GM21528 (cell line): ENCODE measurements around the gene CCDC73.
"Not testable (repeated sequence)": the region's sequence is repeated elsewhere in the genome, so short reads cannot be mapped to it uniquely, and the experiment has no call there.

Source experiments
- ATAC-seq: cut with Tn5 transposase; IDR thresholded peaks from one replicate; pipeline ENCODE4 v1.9.1; 2021; ENCODE audit warnings: mild to moderate bottlenecking, moderate library complexity; ENCODE audit not compliant: unreplicated experiment, low FRiP score

Gene CCDC73

DNA sequence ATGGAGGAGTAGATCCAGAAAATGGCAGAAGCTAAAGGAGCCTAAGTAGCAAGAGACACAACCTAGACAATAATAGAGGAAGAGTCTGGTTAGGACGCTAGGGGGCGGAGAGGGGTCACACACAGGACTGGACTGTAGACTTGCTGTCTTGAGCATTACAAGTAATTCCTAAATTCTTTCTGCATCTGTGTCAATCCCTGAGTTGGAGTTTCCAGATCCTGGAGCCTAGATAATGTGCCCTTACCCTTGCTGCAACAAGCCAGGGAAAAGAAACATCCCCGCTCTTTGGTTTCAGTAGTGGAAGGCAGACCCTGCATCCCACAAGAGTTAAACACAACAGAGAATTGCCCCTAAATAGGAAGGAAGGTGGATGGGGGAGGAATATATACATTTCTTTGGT lies 14.9 kb upstream of the CCDC73 start:
- peak; percentile 92 for ATAC-seq

DNA sequence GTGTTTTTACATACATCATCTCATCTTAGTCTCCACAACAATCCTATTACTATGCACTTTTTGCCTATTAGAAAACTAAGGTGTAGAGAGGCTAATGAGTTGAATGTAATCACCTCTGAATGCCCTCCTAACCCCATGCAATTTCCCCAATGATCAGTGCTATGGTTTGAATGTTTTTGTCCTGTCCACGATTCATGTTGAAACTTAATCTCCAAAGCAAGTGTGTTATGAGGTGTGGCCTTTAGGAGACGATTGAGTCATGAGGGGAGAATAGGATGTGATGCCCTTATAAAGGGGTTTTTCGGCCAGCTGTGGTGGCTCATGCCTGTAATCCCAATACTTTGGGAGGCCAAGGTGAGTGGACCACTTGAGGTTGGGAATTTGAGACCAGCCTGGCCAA lies 2.0 kb upstream of the CCDC73 start:
- no peak for ATAC-seq

DNA sequence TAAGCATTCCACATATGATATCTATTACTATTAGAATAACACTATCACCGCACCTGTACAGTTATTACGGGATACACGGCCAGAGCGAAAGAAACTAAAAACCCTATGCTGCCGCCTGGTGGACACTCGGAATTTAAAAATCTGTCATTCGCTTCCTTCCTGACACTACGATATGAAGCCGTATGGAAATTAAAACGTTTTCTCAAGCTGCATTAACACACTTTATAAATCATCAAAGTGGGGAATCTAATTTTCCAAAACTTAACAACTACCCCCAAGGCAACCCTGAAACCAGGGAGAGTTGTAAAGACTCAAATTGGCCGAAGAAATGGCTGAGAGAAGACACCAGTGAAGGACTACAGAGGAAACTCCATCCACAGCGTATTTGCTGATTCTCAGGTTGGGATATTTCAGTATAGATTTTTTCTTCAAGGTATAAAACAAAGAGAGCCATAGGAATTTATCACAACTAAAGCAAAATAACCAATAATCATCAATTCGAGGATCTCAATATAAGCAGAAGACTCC lies 1.4 kb downstream of the CCDC73 start:
- peak; percentile 88 for ATAC-seq

DNA sequence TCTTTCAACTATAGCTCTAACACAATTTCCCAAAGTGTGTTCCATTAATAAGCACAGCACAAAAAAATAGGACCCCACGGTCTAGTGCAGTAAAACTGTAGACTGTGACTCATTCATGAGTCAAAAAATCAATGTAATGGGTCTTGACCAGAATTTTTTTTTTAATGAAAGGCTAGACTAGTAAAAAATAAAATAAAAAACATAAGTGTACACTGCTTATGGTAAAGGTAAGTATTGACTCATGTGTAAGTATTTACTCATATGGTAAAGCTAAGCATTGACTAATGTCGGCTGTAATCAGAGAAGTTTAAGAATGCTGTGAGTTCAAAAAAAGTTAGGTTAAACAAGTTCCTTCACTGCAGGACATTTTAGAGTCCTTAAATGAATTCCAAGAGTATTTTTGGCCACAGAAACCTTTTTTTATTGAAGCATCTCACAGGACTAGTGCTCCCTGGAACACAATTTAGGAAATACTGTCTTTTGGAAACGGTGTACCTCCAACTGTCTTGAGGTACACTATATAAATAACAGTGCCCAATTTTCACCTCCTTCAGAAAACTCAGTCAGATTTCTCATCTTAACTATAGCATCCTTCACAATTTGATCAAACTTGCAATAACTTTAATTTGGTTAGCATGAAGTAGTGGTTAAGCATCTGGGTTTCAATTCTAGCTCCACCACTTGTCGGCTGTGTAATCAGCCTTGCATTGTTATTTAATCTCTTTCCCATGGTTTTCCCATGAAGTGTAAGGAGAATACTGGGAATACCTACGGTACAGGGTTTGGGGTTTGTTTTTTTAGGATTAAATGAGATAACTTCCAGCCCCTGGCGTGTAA lies 2.1 kb downstream of the CCDC73 start:
- ATAC-seq, result no peak

DNA sequence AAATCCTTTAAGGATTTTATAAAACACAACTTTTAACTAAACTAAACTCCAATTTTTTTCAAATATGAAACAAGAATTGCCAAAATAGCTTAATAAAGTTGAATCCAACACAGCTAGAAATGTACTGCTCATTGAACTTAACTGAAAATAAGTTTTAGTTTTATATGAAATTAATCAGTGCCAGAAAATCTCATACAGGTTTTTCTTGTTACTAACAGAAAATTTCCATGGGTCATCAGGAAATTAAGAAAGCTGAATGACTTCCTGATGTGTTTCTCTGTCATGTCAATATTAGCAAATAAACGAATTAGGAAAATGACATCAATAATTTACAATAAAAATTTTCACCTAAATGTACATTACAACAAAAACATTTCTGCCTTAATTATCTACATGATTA lies 3.5 kb downstream of the CCDC73 start:
- ATAC-seq, result no peak

DNA sequence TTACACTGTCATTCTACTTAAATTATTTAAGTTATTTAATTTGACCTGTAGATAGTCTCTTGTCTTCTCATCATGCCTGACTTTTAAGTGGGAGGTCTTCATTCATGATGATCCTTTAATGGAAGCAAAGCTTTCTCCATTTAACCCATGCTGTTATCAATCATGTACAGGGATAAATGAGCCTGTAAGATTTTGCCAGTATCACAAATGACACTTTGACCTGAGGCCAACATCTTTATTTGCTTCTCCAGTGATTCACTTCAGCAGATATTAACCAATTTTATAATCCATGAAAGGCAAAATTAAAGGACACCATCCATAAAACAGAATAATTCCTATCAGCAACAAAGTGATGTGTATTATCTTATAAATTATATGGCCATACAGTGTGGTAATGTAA lies 7.7 kb downstream of the CCDC73 start:
- ATAC-seq, result no peak

DNA sequence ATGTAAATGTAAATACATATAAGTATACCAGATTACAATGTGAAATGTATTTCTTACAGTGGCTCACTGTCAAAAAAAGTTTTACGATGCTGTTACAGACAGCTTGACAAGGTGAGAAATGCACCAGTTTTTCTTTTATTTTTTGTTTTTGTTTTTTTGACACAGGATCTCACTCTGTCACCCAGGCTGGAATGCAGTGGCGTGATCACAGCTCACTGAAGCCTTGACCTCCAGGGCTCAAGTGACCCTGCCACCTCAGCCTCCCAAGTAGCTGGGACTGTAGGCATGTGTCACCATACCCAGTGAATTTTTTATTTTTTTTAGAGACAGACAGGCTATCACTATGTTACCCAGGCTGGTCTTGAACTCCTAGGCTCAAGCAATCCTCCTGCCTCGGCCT lies 9.2 kb downstream of the CCDC73 start:
- no peak for ATAC-seq

DNA sequence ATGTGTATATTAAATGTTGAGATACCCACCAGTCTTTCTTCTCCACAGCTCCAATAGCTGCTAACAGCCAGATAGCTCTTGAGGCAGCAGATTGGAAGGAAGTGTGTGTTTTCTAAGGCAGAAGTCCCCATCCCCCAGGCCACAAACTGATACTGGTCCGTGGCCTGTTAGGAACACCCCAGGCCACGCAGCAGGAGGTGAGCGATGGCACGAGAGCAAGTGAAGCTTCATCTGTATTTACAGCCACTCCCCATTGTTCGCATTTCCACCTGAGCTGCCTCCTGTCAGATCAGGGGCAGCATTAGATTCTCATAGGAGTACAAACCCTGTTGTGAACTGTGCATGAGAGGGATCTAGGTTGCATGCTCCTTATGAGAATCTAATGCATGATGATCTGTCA lies 12.7 kb downstream of the CCDC73 start:
- ATAC-seq, result no peak

DNA sequence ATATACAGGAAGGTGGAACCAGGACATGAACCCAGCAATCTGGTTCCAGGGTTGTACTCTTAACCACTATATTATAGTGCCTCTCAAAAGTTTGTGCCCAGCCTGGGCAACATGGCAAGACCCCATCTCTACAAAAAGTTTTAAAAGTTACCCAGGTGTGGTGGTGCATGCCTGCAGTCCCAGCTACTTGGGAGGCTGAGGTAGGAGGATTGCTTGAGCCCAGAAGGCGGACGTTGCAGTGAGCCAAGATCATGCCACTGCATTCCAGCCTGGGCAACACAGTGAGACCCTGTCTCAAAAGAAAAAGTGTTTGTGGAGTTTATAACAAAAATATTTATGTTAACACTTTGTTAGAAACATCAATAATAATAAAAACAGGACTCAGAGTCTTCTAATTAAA lies 13.6 kb downstream of the CCDC73 start:
- not testable (repeated sequence) for ATAC-seq

DNA sequence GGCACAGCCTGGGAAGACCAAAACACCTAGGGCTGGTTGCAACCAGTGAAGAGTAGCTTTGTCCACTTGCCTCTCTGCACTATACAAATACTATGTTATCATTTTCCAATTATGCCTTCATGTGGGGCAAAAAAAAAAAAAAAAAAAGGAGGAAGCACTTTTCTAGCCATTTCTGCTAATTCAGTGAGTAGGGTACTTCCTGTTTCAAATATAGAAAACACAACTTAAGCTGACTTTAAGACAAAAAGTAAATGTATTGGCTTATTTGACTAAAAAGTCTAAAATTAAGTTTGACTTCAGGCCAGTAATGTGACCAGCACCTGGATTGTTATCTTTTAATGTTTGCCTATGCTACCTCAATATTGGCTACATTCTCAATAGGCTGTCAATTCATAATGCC lies 15.3 kb downstream of the CCDC73 start:
- ATAC-seq, result no peak

DNA sequence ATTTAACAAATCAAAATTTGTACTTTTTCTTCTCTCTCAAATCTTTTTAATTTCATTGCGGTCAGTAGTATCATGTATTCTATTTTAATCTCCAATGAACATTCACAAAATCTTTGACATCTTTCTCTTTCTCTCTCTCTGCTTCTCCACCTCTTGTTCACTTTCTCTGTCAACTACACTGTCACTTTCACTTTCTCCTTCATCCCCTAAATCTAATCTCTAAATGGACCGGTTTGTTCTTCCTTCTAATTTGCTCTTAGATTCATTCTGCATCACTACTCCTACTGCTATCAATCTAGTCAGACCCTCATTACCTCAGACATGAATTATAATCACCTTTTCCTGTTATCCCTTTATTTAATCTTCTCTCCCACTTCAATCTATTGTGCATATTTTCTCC lies 18.6 kb downstream of the CCDC73 start:
- no peak for ATAC-seq

DNA sequence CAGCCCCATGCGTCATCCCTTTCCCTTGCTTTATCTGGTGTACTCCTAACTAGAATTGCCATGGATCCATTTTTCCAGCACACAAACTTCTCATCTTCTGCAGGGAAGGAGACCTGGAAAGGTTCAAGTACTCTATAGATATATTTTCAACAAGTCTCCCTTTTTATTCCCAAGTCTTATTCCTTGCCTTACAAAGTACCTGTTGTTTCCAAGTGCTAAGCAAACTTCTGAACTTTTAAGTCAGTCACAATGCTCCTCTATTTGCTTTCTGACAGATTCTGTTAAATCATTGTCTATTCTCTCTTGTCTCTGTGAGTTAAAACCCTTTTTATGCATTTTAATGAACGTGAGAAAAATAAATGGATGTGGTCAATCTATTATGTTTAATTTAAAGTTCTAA lies 20.4 kb downstream of the CCDC73 start:
- ATAC-seq, result no peak

DNA sequence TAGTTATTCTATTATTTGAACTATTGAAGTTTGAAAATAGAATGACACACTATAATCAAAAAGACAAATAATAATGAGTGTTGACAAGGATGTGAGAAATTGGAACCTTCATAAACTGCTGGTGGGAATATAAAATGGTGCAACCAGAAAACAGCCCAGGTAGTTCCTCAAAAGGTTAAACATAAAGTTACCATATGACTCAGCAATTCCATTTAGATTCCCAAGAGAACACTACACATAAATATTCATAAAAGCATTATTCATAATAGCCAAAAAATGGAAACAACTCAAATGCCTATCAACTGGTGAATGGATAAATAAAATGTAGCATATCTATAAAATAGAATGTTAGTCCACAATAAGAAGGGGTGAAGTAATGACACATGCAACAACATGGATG lies 21.7 kb downstream of the CCDC73 start:
- no peak for ATAC-seq

DNA sequence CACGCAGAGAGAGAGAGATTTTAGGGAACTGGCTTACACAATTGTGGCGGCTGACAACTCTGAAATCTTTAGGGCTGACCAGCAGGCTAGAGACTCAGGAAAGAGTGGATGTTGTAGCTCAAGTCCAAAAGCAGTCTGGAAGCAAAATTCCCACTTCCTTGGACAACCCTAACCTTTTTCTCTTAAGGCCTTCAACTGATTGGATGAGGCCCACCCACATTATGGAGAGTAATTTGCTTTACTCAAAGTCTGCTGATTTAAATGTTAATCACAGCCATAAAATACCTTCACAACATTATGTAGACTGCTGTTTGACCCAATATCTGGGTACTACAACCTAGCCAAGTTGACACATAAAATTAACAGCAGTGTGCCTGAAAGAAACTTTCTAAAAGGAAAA lies 32.7 kb downstream of the CCDC73 start:
- not testable (repeated sequence) for ATAC-seq

DNA sequence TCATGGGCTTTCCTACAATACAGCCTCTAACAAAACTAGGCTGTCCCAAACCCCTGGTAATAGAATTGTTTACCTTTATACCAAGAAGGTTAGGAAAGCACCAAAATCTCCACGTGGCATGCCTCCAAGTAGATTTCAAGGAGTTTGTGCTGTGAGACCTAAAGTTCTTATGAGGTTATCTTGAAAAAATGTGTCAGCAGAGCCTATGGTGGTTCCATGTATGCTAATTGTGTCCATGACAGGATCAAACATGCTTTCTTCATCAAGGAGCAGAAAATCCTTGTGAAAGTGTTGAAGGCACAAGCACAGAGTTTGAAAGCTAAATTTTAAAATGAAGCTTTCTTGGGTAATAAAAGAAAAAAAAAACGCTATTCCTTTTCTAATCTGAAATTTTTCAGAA lies 36.2 kb downstream of the CCDC73 start:
- ATAC-seq, result no peak

DNA sequence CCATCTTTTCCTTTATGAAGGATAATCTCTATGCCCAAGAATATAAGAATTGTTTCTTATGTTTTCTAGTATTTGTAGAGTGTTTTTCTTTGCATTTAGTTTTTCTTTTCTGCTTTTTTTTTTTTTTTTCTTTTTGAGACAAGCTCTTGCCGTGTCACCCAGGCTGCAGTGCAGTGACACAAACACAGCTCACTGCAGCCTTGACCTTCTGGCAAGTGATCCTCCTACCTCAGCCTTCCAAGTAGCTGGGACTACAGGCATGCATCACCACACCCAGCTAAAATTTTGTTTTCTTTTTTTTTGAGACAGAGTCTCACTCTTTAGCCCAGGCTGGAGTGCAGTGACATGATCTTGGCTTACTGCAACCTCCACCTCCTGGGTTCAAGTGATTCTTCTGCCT lies 41.3 kb downstream of the CCDC73 start:
- ATAC-seq, result not testable (repeated sequence)

DNA sequence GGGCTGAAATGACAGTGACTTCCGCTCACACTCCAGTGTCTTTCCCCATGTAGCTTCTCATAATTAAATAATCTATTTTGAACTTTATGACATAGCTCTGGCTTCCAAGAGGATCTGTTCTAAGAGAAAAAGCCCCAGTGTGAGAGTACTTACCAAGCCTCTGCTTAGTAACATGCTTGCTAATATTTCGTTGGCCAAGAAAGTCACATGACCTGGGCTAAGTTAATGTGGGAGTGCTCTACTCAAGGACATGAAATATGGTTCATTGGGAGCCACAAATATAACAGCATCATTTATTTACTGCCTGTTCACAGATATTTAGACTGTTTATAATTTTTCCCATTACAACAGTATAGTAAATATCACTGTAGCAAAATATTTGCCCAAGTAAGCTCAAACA lies 42.5 kb downstream of the CCDC73 start:
- no peak for ATAC-seq

DNA sequence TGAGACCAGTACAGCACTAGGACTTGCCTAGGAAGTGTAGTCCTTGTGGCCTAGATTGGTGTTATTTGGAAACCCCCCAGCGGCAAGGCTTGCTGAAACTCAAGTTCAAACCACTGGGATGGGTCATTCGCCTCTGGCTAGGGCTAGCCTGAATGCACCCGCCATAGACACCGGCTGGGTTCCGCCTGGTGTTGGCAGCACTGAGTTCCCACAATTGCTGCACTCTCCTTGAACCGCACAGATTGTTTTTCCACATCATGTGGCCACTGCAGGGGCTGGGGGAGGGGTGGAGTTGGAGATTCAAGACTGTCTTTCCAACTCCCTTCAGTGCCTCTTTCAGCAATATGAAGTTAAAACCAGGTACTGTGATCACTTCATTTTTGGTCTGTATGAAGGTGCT lies 43.1 kb downstream of the CCDC73 start:
- no peak for ATAC-seq

DNA sequence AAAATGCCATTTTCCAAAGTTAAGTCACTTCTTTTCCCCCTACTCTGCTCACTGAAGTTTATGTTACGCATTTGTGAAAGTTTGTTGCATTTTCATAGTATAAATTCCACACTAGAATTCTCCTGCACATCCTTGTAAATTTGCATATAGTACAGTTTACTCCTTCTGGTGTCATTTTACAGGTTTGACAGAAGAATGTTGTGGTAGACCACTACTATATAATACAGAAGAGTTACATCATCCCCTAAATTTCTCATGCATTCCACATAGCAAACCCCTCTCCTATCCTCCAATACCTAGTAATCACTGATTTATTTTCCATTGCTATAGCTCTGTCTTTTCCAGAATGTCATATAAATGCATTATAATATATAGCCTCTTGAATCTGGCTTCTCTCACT lies 64.5 kb downstream of the CCDC73 start:
- no peak for ATAC-seq

DNA sequence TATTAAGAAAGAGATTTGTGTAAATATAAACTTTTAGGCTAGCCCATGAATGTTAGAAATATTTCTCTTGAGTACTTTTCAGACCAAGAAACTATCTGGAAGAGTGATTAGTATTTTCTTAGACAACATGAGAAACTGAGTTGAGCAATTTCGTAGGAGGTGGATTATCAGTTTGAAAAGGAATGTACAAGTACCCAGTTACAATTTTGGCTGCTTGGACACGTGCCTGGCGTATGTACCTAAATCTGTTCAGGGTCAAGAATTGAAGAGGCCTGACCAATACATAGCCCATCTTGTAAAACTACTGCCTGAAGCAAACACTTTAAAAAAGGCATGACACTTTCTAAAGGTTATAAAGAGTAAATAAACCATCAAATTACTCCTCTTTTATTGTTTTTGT lies 71.1 kb downstream of the CCDC73 start:
- ATAC-seq, result no peak

DNA sequence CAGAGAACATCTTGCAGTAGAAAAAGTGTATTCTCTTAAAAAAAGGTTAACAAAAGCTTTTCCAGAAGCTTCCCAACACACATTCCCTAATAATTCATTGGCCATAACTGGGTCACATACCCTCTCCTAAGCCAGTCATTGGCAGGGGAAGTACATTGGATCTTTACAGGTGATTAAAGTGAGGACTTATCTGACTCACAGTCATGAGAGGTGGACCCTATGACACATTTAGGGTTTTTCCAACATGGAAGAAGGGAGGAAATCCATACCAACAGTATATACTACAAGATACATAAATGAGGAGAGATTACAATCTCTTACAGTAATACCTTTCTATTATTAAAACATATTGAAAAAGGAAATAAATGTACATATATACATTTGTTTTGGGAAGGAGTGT lies 72.2 kb downstream of the CCDC73 start:
- ATAC-seq, result no peak

DNA sequence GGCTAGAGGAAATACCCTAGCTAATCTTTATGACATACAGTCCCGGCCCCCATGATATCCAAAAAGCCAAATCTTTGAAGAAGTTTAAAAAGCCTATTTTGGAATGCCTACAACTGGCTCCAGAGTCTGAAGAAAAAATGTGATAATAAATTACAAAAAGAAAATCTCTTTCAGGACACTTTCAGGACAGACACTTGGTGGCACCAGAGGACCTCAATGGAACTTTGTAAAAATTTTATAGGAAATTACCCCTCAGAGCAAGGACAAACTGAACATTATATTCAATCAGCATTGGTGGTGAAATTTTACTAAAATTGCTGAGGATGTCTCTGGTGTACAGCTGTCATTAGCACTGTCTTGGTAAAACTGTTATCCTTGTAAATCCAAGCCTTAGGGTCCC lies 81.0 kb downstream of the CCDC73 start:
- ATAC-seq, result no peak
